Choroid plexus epithelial cell (primary cell): ENCODE results near the gene CKAP2.
A peak's percentile ranks its signal among the peaks of the same experiment; 100 is the strongest.
"Not testable (repeated sequence)": the region's sequence is repeated elsewhere in the genome, so short reads cannot be mapped to it uniquely, and the experiment has no call there.

Source experiments
- DNase-seq: peaks from one replicate; pipeline ENCODE4 v3.0.0-alpha.2; 2010; ENCODE audit warnings: low read depth
- H3K4me3 ChIP-seq: 2 replicates; pipeline ENCODE4 v1.5.1; 2011; ENCODE audit warnings: low read depth, mild to moderate bottlenecking, control low read depth, low read length, moderate library complexity
- TF ChIP-seq, protein P1 (sequence below): conservative IDR thresholded peaks from 2 replicates; pipeline ENCODE4 v1.5.1; 2011; ENCODE audit warnings: low read depth, mild to moderate bottlenecking, control low read depth, inconsistent platforms, low read length, moderate library complexity

Gene CKAP2, protein sequence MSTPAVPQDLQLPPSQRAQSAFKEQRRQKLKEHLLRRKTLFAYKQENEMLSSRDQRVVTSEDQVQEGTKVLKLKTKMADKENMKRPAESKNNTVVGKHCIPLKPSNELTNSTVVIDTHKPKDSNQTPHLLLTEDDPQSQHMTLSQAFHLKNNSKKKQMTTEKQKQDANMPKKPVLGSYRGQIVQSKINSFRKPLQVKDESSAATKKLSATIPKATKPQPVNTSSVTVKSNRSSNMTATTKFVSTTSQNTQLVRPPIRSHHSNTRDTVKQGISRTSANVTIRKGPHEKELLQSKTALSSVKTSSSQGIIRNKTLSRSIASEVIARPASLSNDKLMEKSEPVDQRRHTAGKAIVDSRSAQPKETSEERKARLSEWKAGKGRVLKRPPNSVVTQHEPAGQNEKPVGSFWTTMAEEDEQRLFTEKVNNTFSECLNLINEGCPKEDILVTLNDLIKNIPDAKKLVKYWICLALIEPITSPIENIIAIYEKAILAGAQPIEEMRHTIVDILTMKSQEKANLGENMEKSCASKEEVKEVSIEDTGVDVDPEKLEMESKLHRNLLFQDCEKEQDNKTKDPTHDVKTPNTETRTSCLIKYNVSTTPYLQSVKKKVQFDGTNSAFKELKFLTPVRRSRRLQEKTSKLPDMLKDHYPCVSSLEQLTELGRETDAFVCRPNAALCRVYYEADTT

DNA sequence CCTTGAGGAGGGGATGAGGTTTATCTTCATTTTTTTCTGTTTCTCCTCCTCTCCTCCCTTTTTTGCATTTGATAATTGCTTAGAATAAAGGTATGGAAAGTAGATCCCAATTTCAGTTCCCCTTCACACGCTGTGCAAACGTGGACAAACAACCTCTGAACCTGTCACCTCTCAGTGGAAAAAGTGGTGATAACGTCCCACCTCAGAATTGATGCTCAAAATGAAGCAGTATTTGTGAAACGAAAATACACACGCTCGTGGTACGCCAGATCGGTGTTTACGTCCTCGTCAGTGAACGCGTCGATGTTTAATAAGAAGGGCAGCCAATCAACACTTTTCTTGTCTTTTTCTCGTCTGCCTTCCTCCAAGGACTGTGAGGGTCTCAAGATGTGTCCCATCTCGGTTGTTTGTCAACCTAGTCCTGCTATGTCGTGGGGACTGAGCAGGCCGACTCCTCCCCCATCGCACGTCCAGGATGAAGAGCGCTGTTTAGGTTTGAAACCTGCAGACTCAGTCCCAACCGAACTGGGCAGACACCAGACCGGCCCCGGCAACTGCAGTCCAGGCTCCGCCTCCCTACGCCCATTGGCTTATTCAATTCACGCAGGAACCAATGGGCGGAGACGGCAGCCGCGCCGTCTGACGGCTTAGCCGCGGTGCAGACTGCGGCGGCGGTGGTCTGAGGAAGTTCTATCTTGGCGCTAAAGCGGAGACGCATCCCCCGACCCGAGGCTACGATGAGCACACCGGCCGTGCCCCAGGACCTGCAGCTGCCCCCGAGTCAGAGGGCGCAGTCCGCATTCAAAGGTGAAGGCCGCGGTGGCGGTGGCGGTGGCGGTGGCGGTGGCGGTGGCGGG lies at the start of gene CKAP2:
CKAP2 (plus strand) TSS at position 659 of the 857 bp plus-strand sequence; CDS start at position 738, 79 bp downstream.
- TF ChIP-seq, protein P1, sequence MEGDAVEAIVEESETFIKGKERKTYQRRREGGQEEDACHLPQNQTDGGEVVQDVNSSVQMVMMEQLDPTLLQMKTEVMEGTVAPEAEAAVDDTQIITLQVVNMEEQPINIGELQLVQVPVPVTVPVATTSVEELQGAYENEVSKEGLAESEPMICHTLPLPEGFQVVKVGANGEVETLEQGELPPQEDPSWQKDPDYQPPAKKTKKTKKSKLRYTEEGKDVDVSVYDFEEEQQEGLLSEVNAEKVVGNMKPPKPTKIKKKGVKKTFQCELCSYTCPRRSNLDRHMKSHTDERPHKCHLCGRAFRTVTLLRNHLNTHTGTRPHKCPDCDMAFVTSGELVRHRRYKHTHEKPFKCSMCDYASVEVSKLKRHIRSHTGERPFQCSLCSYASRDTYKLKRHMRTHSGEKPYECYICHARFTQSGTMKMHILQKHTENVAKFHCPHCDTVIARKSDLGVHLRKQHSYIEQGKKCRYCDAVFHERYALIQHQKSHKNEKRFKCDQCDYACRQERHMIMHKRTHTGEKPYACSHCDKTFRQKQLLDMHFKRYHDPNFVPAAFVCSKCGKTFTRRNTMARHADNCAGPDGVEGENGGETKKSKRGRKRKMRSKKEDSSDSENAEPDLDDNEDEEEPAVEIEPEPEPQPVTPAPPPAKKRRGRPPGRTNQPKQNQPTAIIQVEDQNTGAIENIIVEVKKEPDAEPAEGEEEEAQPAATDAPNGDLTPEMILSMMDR = no peak
- peak within 1 kb of the TSS; percentile 96 for H3K4me3 ChIP-seq
- peak; percentile 96 for DNase-seq

DNA sequence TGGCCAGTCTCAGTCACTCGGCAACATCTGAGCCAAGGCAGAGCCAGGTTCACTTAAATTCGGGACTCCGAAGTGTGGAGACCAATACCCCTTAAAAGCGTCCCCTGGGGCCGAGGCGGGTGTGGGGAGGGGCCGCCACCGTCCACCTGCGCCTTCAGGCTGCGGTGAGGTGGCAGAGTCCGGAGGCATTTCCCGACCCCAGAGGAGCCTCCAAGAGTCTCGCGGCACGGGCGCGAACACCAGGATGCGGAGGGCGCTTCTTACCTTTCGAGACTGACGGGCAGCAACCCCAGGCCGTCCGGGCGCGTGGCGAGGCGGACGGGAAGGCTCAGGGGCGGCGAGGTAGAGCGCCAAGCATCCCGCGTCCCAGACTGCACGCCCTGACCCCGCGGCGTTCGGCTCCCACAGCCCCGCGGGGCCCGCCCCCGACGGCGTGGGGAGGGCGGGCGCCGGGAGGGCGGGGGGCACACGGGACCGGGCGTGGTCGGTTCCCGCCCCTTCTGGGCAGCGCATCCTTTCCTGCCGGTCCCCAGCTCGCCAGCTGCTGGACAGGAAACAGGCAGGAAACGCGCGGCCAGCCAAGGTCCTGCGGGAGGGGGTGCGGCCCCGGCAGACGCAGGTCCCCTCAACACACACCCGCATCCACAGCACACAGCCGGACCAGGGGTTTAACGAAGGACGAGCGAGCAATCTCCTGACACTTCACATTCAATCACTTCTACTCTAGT lies 49.3 kb upstream of the CKAP2 start, which contains the start of gene THSD1:
THSD1 (minus strand) TSS at position 406 of the 728 bp plus-strand sequence. CDS start 3,572 bp downstream, outside the sequence.
- H3K4me3 ChIP-seq = peak within 1 kb of the TSS; percentile 60
- TF ChIP-seq, protein P1 = no peak
- DNase-seq = peak; percentile 22

DNA sequence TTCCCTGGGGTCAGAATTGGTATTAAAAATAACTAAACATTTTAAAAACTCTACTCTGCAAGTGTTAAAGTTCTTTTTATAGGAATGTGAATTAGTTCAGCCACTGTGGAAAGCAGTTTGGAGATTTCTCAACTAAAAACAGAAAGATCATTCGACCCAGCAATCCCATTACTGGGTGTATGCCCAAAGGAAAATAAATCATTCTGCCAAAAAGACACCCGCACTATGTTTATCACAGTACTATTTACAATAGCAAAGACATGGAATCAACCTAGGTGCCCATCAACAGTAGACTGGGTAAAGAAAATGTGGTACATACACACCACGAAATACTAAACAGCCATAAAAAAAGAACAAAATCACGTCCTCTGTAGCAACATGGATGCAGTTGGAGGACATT lies 48.6 kb upstream of the CKAP2 start:
- DNase-seq = no peak
- TF ChIP-seq, protein P1 = no peak
- no peak overlapping the region for H3K4me3 ChIP-seq

DNA sequence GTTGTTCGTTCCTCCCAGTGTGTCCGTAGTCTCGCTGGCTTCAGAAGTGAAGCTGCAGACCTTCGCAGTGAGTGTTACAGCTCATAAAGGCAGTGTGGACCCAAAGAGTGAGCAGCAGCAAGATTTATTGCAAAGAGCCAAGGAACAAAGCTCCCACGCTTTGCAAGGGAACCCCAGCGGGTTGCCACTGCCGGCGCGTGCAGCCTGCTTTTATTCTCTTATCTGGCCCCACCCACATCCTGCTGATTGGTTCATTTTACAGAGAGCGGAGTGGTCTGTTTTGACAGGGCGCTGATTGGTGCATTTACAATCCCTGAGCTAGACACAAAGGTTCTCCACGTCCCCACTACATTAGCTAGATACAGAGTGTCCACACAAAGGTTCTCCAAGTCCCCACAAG lies 47.8 kb upstream of the CKAP2 start:
- not testable (repeated sequence) for DNase-seq, H3K4me3 ChIP-seq

DNA sequence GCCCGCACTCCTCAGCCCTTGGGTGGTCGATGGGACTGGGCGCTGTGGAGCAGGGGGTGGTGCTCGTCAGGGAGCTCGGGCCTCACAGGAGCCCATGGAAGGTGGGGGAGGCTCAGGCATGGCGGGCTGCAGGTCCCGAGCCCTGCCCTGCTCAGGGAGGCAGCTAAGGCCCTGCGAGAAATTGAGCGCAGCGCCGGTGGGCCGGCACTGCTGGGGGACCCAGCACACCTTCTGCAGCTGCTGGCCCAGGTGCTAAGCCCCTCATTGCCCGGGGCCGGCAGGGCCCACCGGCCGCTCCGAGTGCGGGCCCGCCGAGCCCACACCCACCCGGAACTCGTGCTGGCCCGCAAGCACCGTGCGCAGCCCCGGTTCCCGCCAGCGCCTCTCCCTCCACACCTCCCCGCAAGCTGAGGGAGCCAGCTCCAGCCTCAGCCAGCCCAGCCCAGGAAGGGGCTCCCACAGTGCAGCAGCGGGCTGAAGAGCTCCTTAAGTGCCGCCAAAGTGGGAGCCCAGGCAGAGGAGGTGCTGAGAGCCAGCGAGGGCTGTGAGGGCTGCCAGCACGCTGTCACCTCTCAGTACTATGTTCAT lies 47.1 kb upstream of the CKAP2 start:
- not testable (repeated sequence) for DNase-seq, H3K4me3 ChIP-seq

DNA sequence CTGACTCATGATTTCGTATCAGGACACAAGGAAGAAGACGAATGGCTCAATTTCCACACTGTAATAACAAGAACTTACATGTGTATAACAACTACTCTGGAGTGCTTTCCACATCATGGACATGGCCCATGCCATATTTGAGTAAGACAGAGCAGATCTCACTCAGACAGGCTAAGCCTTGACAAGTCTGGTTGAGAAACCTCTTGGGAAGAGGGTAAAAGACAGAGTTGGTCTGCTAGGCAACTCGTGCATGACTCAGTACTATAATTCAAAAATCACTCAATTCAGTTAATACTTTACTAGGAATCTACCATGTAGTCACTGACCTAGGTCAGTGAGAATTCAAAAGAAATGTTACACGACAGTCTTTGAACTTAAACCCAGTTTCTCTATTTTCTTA lies 43.6 kb upstream of the CKAP2 start:
- TF ChIP-seq, protein P1 = no peak
- no peak overlapping the region for H3K4me3 ChIP-seq
- peak; percentile 53 for DNase-seq

DNA sequence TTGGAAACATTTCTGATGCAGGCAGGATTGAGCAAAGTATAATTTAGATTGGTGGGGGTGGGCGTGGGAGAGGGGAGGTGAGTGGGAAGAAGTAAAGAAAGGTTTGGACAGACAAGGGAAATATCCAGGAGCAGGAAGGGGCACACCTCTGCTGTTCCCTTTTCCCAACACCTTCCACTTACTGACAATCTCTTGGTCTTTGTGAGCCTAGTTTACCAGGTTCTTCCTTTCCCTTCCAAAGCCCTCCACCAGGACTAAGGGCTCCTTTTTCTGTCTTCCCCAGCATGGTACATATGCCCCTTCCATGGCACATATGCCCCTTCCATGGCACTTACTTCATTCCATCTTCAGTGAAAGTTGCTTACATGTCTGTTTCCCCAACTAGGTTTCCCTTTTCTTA lies 43.1 kb upstream of the CKAP2 start:
- TF ChIP-seq, protein P1 = no peak
- H3K4me3 ChIP-seq = no peak overlapping the region

More for the DNA sequence above, 43.1 kb upstream of the CKAP2 start:
- no peak for DNase-seq
